HG03439 (cell line): ENCODE data around the gene B3GALT2.
"Not testable (repeated sequence)": the region's sequence is repeated elsewhere in the genome, so short reads cannot be mapped to it uniquely, and the experiment has no call there.

Experiments used
- ATAC-seq: cut with Tn5 transposase; IDR thresholded peaks from one replicate; pipeline ENCODE4 v1.9.1; 2021; ENCODE audit warnings: mild to moderate bottlenecking, moderate library complexity; ENCODE audit not compliant: unreplicated experiment

The B3GALT2 gene

GRCh38 chr1:193185901-193186731 is at the start of gene B3GALT2:
Gene B3GALT2 (minus strand): TSS chr1:193186613. CDS start chr1:193181562, 5,051 bp downstream.
- ATAC-seq = no peak

GRCh38 chr1:193234530-193234929 is 48.1 kb upstream of the B3GALT2 start:
- ATAC-seq = no peak

GRCh38 chr1:193231146-193231545 is 44.7 kb upstream of the B3GALT2 start:
- ATAC-seq = not testable (repeated sequence)

DNA sequence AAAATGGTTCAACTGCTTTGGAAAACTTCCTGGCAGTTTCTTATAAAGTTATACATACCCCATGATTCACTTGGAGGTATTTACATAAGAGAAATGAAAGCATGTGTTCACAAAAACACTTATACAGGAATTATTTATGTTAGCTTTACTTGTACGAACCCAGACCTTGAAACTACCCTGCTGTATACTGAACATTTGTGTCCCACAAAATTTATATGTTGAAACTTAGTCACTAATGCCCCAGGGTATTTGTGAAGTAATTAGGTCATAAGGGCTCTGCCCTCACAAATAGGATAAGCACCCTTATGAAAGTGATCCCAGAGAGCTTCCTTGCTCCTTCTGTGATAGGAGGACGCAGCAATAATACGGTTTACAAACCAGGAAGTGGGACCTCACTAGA is 42.7 kb upstream of the B3GALT2 start:
- ATAC-seq = no peak

GRCh38 chr1:193222056-193222615 is 35.7 kb upstream of the B3GALT2 start:
- ATAC-seq = no peak

DNA sequence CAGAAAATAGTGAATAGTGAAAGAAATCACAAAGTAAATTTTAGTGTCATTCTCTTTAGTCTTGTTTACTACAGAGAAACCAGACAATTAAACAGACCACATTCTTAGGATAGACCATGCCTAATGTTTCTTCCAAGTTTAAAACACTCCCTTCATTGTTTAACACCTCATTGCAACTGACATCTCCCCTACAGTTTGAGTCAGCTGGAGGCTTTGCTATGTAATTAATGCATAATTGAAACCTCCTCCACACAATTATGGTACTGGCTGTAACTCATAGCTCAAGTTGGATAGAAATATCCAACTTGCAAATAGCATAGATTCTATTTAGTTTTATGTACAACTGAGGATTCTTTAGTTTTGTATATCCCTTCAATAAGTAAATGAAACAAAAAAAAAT is 35.2 kb upstream of the B3GALT2 start:
- no peak for ATAC-seq

DNA sequence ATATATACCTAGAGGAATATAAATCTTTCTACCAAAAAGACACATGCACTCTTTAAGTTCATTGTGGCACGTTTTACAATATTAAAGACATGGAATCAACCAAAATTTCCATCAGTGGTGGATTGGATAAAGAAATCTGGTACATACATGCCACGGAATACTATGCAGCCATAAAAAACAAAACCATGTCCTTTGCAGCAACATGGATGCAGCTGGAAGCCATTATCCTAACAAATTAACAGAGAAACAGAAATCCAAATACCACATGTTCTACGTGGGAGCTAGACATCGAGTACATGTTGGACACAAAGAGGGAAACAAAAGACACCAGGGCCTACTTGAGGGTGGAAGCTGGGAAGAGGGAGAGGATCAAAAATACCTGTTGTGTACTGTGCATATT is 33.0 kb upstream of the B3GALT2 start:
- no peak for ATAC-seq

DNA sequence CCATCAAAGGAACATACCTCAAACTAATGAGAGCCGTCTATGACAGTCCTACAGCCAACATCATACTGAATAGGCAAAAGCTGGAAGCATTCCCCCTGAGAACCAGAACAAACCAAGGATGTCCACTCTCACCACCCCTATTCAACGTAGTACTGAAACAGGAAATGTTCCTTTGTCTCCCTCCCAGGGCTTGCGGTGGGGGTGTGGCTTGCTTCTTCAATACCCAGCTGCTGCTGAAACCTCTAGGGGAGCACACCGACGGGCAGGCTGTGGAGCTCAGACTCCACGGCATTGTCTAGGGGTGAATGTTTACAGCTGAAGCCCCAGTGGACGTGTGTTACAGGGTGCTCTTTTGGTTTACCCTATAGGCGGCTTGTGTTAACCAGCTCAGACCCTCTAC is 30.5 kb upstream of the B3GALT2 start:
- ATAC-seq = no peak

GRCh38 chr1:193213998-193214397 is 27.6 kb upstream of the B3GALT2 start:
- no peak for ATAC-seq

DNA sequence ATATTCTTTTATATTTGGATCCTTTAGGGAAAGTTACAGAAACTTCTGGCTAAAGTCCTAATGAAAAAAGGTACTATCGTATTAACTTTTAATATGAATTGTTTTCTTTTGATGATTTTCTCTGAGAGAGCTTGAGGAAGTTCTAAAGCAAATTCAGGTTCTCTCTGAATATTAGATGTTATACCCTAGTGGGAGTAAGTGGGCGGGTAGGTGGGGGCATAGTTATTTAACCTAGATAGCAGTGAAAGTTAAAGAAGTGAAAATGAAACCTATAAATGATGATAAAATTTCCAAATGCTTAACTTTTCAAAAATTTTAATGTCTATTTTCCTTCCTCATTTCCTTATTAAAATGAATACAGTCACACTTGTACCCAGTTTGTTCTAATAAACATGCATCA is 26.2 kb upstream of the B3GALT2 start:
- ATAC-seq = no peak

- peak; percentile 86 for ATAC-seq
Observed at GRCh38 chr1:193211539-193211938, 25.1 kb upstream of the B3GALT2 start.

- peak; percentile 15 for ATAC-seq
Observed at GRCh38 chr1:193210996-193211395, 24.6 kb upstream of the B3GALT2 start.

GRCh38 chr1:193201021-193201420 is 14.6 kb upstream of the B3GALT2 start:
- ATAC-seq = no peak

GRCh38 chr1:193199940-193200339 is 13.5 kb upstream of the B3GALT2 start:
- ATAC-seq = no peak

GRCh38 chr1:193192586-193192985 is 6.2 kb upstream of the B3GALT2 start:
- ATAC-seq = no peak

DNA sequence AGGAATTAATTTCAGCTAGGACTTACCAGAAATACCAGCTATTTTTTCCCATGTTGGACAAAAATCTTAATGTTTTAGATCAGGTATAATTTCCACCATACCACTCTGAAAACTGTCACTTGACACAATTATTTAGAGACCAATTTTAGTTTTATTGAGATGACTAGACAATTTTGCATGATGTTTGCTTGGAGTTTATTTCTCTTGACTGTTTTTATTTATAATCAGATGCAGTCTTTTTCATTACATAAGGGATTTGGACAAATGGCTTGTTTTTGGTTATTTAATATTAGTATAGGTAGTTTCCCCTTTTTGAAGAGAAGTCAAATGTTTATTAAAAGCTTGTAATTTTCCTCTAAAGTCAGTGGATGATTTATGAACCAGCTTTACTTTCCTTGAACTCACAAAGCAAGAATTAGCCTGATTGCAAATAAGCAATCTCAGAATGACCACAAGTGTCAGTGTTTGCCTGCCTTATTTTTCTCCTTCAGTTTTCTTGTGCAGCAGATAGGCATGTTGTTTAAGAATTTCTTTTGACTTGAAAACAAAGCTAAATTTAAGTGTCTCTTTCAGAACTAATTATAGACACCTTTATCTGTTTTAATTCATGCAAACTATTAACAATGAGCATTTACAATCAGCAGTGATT is 3.8 kb upstream of the B3GALT2 start:
- ATAC-seq = no peak

DNA sequence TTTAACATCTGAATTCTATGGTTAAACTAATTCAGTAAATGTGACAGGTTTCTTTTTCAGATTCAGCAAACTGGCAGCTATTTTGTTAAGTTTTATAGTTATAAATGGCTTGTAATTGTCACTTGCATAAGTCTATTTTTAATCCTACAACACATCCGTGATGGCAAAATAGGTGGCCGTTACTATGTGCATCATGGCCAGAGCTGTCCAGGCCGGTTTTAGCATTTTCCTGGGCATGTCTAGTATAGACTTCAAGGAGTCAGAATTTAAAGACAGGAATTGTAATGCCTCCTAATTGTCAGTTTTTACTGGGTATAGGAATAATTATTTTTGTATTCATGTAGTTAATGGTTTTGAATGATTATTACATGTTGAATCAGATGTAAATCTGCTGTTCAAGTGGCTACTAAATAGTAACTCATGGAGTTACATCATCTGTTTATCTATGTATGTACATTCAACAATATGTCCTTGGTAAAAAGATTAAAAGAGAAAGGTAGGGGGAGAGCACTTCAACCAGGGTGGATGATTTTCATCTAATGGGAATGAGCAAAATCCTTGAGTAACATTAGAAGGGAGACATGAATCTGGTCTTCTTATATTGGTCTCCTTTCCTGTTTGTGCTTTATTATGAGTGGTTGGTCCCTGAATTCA is 3.2 kb upstream of the B3GALT2 start:
- ATAC-seq = no peak

DNA sequence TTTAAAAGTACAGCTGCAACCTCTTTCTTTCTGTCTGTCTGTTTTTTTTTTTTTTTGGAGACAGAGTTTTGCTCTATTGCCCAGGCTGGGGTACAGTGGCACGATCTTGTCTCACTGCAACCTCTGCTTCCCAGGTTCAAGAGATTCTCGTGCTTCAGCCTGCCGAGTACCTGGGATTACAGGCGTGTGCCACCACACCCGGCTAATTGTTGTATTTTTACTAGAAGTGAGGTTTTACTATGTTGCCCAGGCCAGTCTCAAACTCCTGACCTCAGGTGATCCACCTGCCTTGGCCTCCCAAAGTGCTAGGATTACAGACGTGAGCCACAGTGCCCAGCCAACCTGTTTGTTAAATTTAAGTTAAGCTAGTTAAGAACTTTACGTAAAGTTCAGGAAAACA is 2.5 kb upstream of the B3GALT2 start:
- ATAC-seq = not testable (repeated sequence)

DNA sequence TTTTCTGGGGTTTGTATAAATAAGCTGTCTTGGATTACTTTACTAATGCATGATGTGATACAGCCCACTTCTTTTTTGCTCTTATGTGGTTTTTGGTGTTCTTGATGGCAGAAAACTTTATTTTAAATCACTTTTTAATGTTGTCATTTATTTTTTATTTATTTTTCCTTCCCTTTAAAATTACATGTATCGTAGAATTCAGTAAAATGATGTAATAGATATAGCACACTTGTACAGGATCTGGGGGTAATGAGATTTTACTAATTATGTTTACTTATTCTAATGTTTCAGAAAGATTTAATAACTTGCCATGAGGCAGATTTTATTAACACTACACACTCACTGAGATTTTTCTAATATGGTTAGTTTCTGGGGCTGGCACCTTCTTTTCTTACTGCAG is 701 bp upstream of the B3GALT2 start:
- ATAC-seq = no peak

GRCh38 chr1:193185211-193185610 is 1.2 kb downstream of the B3GALT2 start:
- no peak for ATAC-seq

DNA sequence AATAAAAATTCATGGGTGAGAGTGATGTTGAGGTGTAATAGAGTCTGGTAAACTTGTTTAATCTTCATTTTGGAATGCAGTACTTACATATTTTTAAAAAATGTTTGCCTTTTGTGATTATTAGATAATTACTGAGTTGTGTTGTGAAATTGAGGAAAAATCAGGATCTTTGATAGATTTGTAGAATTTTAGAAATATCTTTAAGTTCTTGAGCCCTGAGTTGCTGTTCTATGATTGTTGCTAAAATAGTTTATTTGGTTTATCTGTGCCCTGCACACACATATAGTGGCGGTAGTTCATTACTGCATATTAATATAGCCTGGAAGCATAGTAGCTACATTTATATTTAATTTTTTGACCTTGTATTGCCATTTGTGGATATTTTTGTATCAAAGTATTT is 1.6 kb downstream of the B3GALT2 start:
- no peak for ATAC-seq
